Glutamatergic neuron (in vitro differentiated cells): ENCODE data around the gene KRT76. TPM values are rescaled to one million over a fixed set of nuclear protein-coding genes. Genes with fewer than 3 reads are reported as not detected.

Experiments used
- DNase-seq: peaks from one replicate; pipeline ENCODE4 v3.0.0; 2022
- H3K27ac Mint-ChIP-seq: one replicate; pipeline ENCODE4 v1.8.0; 2020; ENCODE audit warnings: mild to moderate bottlenecking, mixed read lengths, inconsistent platforms; ENCODE audit not compliant: unreplicated experiment
- H3K27me3 Mint-ChIP-seq: one replicate; pipeline ENCODE4 v1.8.0; 2020; ENCODE audit warnings: mild to moderate bottlenecking, moderate library complexity, mixed read lengths, inconsistent platforms; ENCODE audit not compliant: unreplicated experiment
- H3K36me3 Mint-ChIP-seq: one replicate; pipeline ENCODE4 v1.8.0; 2020; ENCODE audit warnings: mild to moderate bottlenecking, mixed read lengths, inconsistent platforms; ENCODE audit not compliant: unreplicated experiment
- H3K4me1 Mint-ChIP-seq: one replicate; pipeline ENCODE4 v1.8.0; 2020; ENCODE audit warnings: mild to moderate bottlenecking, low read depth, mixed read lengths, inconsistent platforms; ENCODE audit not compliant: unreplicated experiment
- H3K4me3 Mint-ChIP-seq: one replicate; pipeline ENCODE4 v1.8.0; 2020; ENCODE audit warnings: mild to moderate bottlenecking, mixed read lengths, inconsistent platforms; ENCODE audit not compliant: unreplicated experiment
- H3K9me3 Mint-ChIP-seq: one replicate; pipeline ENCODE4 v1.8.0; 2020; ENCODE audit warnings: mild to moderate bottlenecking, moderate library complexity, mixed read lengths, inconsistent platforms; ENCODE audit not compliant: unreplicated experiment
- total RNA-seq: library from RNA; stranded (reverse); fragmentation: NEBNext Ultra II Directional; extraction: Animal tissue kit (Norgen Biotek cat#: 25700); gene quantifications from one replicate; pipeline ENCODE4 v1.2.1, GENCODE V29; 2021; ENCODE audit not compliant: unreplicated experiment
- TF ChIP-seq, protein P1 (sequence below): fragments of 200-600 bp; sonication (generic); IDR thresholded peaks from one replicate; pipeline ENCODE4 v1.5.0; 2021; ENCODE audit not compliant: partially characterized antibody, unreplicated experiment

KRT76 gene
- total RNA-seq, 1 donor from 2014 or later: not detected

GRCh38 chr12:52772188-52772587 is 5.0 kb downstream of the KRT76 start:
- peaks cover 1% of the 10 kb centered on the region for H3K9me3 Mint-ChIP-seq
- no peaks in the 10 kb centered on the region for H3K4me1 Mint-ChIP-seq
- no peak overlapping the region for H3K4me3 Mint-ChIP-seq
- no peaks in the 10 kb centered on the region for H3K36me3 Mint-ChIP-seq
- no peak for DNase-seq
- peaks cover 4% of the 10 kb centered on the region for H3K27me3 Mint-ChIP-seq
- H3K27ac Mint-ChIP-seq: no peak overlapping the region
- TF ChIP-seq, protein P1, sequence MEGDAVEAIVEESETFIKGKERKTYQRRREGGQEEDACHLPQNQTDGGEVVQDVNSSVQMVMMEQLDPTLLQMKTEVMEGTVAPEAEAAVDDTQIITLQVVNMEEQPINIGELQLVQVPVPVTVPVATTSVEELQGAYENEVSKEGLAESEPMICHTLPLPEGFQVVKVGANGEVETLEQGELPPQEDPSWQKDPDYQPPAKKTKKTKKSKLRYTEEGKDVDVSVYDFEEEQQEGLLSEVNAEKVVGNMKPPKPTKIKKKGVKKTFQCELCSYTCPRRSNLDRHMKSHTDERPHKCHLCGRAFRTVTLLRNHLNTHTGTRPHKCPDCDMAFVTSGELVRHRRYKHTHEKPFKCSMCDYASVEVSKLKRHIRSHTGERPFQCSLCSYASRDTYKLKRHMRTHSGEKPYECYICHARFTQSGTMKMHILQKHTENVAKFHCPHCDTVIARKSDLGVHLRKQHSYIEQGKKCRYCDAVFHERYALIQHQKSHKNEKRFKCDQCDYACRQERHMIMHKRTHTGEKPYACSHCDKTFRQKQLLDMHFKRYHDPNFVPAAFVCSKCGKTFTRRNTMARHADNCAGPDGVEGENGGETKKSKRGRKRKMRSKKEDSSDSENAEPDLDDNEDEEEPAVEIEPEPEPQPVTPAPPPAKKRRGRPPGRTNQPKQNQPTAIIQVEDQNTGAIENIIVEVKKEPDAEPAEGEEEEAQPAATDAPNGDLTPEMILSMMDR: no peak

DNA sequence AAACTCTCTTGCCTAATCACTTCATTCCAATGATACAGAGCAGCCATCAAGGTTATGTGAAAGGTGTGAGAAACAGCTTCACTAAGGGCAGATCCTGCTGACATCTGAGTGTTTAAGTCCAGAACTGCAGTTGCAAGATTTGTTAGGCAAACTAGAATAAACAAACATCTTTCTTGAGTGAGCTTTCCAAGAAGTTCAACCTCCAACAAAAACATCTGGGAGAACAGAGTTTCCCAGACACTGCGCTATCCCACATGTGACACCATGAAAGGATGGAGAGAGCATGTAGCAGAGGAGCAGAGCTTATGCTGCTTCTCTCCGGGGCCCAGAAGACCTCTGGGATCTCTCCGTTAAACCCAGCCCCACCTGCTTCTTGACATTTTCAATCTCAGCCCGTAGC is 5.6 kb downstream of the KRT76 start:
- Mint-ChIP-seq H3K9me3 (peaks cover 1% of the 10 kb centered on the region), H3K4me3 (no peak overlapping the region), H3K27me3 (peaks cover 4% of the 10 kb centered on the region), H3K4me1 (no peaks in the 10 kb centered on the region), H3K27ac (no peak overlapping the region), H3K36me3 (no peaks in the 10 kb centered on the region)
- DNase-seq: no peak
- TF ChIP-seq, protein P1: no peak

DNA sequence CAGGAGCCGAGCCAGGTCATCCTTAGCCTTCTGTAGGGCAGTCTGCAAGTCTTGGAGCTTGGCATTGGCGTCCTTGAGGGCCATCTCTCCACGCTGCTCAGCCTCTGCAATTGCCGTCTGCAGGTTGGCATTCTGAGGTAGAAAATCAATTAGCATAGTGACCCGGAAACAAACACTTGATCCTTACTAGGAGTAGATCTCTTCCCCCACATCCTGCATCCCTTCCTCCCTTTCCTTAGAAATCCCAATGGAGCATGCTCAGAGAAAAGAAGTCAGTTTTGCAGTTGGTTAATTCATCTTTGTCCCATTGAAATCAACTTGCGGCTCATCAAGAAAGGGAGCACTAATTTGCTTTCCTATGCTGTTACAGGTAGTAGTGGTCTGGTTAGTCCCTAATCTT is 6.1 kb downstream of the KRT76 start:
- Mint-ChIP-seq H3K4me3 (no peak overlapping the region), H3K27me3 (peaks cover 4% of the 10 kb centered on the region), H3K36me3 (no peaks in the 10 kb centered on the region), H3K27ac (no peak overlapping the region), H3K9me3 (peaks cover 1% of the 10 kb centered on the region), H3K4me1 (no peaks in the 10 kb centered on the region)
- no peak for DNase-seq
- TF ChIP-seq, protein P1: no peak

DNA sequence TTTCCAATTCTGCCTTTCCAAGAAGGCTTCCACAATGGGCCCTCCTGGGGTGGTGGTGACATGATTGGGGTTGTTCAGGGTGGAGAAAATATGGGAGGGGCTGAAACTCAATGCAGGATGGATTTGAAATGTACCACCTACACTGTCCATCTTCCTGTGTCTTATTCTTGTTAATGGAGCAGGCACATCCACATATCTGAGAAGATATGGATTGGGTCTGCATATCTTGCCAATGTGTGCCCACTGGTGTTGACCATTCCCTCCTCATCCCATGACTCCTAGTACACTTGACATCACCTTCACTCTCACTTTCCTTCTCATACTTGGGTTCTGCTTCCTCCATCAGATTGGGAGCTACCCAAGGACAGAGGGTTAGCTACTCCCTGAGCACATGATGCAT is 7.2 kb downstream of the KRT76 start:
- peaks cover 1% of the 10 kb centered on the region for H3K9me3 Mint-ChIP-seq

DNA sequence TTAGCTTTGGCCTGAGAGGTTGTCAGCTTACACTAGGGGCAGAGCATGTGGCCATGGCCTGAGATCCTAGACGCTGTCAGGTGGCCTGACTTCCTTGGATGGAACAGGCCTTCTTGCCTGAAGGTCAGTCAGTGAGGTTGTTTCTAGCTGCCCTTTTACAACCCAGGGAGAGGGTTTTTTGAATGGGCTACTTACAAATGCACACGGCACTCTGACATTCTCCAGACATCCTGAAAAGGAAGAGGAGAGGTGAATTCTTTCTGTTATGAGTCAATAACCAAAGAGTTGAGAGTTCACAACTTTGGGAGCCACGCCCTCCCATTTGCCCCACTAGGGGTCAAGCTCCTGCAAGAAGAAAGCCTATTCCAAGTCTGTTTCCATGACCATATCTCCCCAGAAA is 7.8 kb downstream of the KRT76 start:
- TF ChIP-seq, protein P1: no peak
- Mint-ChIP-seq H3K36me3 (no peaks in the 10 kb centered on the region), H3K4me1 (no peaks in the 10 kb centered on the region), H3K27me3 (peaks cover 4% of the 10 kb centered on the region), H3K9me3 (peaks cover 1% of the 10 kb centered on the region), H3K27ac (no peak overlapping the region), H3K4me3 (no peak overlapping the region)
- no peak for DNase-seq

More for the DNA sequence above, 7.2 kb downstream of the KRT76 start:
- Mint-ChIP-seq H3K36me3 (no peaks in the 10 kb centered on the region), H3K4me1 (no peaks in the 10 kb centered on the region), H3K27me3 (peaks cover 4% of the 10 kb centered on the region), H3K4me3 (no peak overlapping the region), H3K27ac (no peak overlapping the region)
- no peak for DNase-seq
- TF ChIP-seq, protein P1: no peak
